NCI-H446 treated with DMSO at 0.1 percent for 48 hours (cell line): ENCODE measurements around the gene ENOX2.

Experiments used
- DNase-seq: peaks from one replicate; lab custom pipeline; 2025; lab: John Stamatoyannopoulos, UW

ENOX2 gene

GRCh38 chrX:130696542-130696941 lies 206.5 kb downstream of the ENOX2 start:
- DNase-seq: no peak

- no peak for DNase-seq
Measured at GRCh38 chrX:130695931-130696330, 207.1 kb downstream of the ENOX2 start.

DNA sequence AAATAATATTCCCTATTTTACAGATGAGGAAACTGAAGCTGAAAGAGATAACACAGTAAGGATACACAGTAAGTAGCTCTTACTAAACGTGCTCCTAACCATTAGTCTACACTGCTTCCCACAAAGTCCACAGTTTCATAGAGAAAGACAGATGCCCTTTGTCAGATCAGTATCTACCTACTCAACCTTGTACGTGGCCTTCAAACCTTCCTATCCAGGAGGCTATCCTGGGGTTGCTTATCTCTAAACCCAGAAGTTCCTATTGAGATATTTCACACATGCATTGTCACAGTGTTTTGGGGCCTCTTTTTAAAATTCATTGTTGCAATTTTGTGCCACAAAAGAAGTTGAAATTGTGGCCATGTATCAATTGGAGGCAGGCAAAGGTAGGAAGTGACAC lies 208.0 kb downstream of the ENOX2 start:
- no peak for DNase-seq

GRCh38 chrX:130691576-130691975 lies 211.4 kb downstream of the ENOX2 start:
- DNase-seq: no peak

- DNase-seq: no peak
Measured at GRCh38 chrX:130688360-130688759, 214.6 kb downstream of the ENOX2 start.

GRCh38 chrX:130682990-130683389 lies 220.0 kb downstream of the ENOX2 start:
- DNase-seq: no peak

- peak; percentile 69 for DNase-seq
Measured at GRCh38 chrX:130680164-130681035, 222.6 kb downstream of the ENOX2 start.

- no peak for DNase-seq
Measured at GRCh38 chrX:130676861-130677260, 226.1 kb downstream of the ENOX2 start.

DNA sequence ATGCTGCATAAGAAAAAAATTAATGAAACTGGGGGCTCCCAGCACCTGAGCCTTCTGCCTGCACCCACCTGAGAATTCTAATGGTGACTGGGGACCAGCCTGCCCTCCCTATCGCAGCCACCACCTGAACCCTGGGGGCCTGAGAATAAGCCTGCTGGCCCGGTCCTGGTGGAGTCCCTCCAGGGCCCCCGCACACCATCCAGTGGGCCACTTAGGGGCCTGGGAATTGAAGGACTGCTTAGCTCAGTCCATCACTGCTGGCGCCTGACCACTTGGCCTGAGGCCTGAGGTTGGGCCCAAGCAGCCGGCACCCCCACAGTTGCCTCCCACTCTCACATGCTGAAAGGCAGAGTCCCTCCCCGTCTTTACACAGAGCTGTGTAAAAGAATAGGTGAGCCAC lies 230.8 kb downstream of the ENOX2 start:
- no peak for DNase-seq

- no peak for DNase-seq
Measured at GRCh38 chrX:130669233-130669632, 233.8 kb downstream of the ENOX2 start.

DNA sequence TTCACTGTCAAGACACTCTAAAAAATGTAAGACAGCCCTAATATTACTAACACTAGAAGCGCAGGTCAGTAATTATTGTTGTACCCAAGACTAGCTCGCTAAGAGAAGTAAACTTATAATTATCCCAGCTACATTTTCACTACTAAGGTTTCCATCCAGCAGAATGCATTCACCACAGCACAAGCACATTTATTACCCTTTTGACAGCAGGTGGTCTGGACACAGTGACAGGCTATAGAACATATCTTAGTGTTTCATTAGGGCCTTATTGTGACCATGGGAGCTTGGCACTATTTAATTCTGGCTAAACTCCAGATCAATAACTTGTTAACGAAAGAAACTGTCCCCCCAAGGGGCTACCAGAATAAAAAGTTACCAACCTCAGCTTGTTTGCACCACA lies 237.7 kb downstream of the ENOX2 start:
- DNase-seq: no peak

DNA sequence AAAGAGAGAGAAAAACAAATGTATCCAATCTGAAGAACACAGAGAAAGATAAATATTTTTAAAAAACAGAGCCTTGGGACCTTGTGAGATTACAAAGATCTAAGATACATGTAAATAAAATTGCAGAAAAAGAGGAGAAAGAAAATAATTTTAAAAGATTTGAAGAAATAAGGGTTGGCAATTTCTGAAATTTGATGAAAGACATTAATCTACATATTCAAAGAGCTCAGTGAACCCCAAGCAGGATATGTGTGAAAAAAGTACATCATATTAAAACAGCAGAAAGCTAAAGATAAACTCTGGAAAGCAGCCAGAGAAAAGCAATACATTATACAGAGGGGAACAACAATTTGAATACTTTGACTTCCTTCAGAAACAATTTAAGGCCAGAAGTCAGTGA lies 244.7 kb downstream of the ENOX2 start:
- DNase-seq: no peak

GRCh38 chrX:130654409-130654950 lies 248.5 kb downstream of the ENOX2 start:
- DNase-seq: no peak

DNA sequence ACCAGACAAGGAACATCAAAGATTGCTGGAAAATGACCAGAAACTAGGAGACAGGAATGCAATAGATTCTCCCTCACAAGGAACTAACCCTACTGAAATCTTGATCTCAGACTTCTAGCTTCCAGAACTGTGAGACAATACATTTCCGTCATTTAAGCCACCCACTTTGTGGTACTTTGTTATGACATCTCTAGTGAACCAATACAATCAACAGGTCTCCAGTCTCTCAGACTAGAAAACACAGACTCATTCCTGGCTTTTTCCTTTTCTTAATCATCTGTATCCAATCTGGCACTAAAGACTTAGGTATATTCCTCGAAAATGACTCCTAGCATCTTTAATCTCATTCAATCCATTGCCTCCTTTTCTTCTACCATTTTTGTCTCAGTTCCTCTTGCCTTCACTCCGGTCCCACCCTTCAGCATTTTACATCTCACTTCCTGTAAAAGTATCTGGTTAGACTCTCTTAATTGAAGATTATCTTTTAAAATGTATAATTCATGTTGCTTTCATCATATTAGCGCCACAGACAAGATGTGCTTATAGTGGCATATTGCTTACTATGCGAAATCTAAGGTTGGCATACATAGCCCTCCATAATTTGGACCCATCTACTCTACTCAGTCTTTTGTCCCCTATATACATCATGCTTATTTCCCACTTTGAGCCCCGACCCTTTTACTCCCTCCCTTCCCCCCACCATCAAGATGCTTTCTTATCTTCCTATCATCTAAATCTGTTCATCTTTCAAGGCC lies 250.0 kb downstream of the ENOX2 start:
- no peak for DNase-seq

DNA sequence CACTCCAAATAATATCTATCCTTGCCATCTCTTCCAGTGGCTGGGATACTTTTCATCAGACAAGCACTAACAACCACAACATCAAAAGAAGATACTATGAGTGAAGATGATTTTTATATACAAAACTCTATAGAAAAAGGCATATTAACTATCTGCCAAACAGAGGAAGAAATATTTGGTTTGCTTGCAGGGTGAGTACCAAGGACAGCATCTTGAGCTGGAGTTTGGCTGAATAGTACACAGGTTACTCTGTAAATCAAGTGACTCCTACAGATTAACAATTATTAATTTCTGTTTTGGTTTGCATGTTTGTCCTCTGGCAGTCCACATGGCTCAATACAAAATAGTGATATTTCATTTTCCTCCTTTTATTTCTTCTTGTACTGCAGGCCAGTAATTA lies 253.3 kb downstream of the ENOX2 start:
- DNase-seq: no peak

DNA sequence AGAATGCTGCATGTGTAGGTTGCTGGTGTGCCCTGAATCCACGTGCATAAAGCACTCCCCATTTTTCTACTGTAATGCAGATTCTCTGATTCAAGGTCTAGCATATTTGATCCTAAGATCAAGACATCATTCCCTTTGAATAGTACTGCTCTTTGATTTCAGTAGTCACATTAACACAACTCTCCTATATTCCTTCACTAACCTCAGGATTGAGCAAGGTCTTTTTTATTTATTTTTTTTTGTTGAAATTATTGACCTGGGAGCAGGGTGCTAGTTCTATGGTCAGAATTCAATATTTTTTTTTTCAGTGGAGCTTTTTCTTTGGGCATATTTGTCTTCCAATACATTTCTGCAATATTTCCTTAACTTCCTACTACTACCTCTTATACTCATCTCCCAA lies 255.5 kb downstream of the ENOX2 start:
- no peak for DNase-seq

DNA sequence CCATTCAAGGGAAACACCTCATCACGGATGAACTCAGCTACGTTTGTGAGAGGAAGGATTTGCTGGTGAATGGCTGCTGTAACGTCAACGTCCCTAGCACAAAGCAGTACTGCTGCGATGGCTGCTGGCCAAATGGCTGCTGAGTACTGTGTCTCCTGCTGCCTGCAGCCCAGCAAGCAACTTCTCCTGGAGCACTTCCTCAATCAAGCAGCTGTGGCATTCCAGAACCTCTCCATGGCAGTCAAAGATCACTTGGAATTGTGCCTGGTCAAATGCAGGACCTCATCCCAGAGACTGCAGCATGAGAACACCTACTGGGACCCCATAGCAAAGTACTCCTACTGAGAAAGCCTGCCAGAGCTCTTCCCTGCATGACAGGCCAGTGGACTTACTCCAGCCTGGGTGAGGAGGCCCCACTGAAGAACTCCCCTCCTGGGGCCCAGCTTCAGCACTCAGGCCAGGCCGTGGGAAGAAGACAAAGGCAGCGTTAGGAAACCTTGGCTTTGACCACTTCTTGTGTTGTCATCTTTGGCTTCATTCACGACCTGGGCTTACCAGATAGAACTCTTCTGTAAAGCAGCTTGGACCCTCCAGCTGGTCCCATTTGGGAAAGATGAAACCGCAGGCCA lies 256.9 kb downstream of the ENOX2 start:
- peak; percentile 54 for DNase-seq

DNA sequence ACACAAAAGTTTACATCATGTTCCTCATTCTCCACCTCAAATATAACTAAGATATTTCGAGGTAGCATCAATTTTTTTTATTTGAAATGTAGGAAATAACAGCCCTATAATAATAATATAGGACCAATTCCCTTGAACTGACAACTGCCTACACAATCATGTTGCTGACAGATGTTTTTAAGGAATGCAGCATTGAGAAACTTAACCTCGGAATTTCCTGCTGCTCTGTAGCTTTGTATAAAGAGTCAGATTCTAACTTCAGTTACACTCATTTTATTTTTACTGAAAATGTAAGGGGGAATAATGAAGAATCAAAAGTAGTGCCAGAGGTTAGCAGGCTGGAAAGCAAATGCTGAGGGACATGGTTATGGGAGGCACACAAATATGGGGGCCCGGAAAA lies 265.4 kb downstream of the ENOX2 start:
- DNase-seq: no peak

DNA sequence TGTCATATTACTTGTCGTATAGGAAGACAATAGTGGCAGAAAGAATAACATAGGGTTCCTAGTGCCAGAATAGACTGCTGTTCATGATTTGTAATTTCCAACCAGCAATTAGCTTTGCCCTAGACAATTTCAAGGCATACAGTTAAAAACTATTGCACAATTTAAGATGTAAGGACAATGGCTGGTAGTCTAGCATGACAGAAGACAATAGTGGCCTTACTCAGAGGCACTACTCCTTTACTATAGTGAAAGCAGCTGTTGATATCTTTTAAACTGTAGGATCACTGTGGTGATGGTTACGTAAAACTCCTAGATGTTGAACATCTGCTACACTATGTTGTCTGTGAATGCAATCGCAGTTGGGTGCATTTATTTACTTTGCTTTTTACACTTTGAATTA lies 266.7 kb downstream of the ENOX2 start:
- no peak for DNase-seq

DNA sequence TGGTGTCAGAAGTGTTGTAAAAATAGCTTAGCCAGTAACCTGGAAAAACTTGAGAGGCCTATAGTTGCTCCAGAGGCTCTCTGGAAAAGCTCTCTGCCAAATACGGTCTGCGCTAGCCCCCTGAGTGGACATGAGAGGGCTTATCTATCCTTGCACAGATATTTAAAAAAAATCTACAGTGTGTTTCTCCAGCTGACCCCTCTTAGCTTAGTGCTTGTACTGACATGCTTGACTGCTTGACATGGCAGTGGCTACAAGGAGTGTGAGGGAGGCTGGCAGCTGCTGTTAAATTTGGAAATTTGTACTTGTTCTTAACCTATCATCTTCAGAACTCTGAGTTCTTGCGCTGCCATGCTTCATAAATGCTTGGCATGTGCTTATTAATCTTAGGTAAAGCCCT lies 272.0 kb downstream of the ENOX2 start:
- DNase-seq: no peak

DNA sequence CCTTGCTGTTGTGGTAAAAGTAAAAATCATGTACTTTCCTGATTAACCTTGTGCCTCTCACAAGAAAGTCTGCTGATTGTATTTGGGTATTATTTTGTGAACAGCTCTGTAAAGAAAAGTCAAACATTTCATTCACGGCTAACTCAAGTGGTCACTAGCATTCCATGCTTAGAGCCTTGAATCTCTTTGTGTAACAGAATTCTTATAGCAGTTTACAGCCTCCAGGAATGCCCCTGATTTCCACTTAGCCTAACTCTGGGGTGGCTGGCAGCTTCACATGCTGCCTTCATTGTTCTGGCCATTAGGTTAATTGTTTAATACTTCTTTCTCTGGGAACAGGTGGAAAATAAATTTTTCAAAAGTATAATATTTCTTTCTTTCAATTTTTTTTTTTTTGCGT lies 274.5 kb downstream of the ENOX2 start:
- DNase-seq: no peak

DNA sequence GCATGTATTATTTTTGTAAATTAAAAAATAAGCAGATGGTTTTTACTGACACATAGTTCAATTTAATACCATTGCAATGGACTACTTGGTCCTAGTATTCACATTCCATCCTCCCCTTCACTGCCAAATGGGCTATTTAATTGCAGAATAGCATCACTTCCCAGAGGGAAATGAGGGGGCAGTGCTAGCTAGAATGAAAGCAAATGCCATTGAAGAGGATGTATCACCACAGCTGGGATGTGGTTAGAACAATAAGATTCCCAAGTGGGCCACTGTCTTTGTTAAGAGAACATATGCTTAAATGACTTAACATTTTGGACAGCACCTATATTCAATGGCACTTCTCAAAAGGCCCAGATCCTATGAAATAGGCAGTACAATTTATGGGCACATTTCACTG lies 276.5 kb downstream of the ENOX2 start:
- DNase-seq: no peak

GRCh38 chrX:130625386-130625785 lies 277.6 kb downstream of the ENOX2 start:
- DNase-seq: no peak
